Stomach (tissue), 4 donors: ENCODE data around the gene TBC1D20.

Experiments used
- EP300 ChIP-seq: sonication (generic); formaldehyde crosslinking; IDR thresholded peaks from one replicate; pipeline ENCODE4 v1.6.1; 2017; ENCODE audit warnings: antibody characterized with exemption
- POLR2A ChIP-seq, 4 donors: fragments of 450-650 bp; IDR thresholded peaks; one replicate each; pipeline ENCODE4 v1.6.1; 2016; ENCODE audit warnings: antibody characterized with exemption in 4 of 4, control low read depth in 2 of 4, mild to moderate bottlenecking in 1 of 4, moderate library complexity in 1 of 4
- POLR2AphosphoS5 ChIP-seq, 3 donors: sonication (generic); formaldehyde crosslinking; IDR thresholded peaks; one replicate each; pipeline ENCODE4 v1.6.1; 2016; ENCODE audit warnings: antibody characterized with exemption in 3 of 3
- TF ChIP-seq, protein P1 (sequence below), 7 experiments: fragments of 450-650 bp in 4 of 7; fragments of 200-600 bp in 3 of 7; sonication (generic) in 3 of 7; IDR thresholded peaks; one replicate each; pipeline ENCODE4 v1.5.1; 2016 to 2019; ENCODE audit warnings: antibody characterized with exemption in 7 of 7, control low read depth in 2 of 7, mild to moderate bottlenecking in 1 of 7

DNA sequence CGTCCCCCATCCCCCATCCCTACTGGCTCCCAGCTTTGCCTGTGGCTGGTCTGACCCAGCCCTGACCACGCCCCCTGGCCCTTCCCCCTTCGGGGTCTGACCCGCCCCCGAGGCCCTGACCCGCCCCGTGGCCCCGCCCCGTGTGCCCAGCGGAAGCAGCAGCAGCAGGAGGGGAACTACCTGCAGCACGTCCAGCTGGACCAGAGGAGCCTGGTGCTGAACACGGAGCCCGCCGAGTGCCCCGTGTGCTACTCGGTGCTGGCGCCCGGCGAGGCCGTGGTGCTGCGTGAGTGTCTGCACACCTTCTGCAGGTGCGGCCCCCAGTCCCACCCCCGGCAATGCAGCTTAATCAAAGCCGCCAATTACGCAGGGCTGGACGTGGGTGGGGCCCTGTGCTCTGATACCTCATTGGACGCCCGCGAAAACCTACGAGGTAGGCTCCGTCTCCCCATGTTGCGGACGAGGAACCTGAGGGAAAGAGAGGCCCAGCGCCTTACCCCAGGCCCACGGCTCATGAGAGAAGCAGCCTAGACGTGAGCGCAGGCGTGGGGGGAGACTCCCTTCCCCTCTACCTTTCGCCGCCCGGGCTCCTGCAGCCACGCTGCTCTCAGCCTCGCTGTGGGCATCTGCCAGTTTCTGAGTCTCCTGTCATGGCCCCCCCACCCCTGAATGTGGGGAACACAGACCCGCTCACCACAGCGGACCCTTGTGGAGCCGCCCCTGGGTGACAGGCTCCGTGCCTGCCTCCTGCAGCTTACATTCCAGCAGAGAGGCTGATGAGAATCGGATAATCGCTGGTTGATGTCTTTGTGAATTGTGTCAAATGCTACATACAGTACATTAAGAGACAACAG, 41.4 kb downstream of the TBC1D20 start:
- TF ChIP-seq, protein P1, sequence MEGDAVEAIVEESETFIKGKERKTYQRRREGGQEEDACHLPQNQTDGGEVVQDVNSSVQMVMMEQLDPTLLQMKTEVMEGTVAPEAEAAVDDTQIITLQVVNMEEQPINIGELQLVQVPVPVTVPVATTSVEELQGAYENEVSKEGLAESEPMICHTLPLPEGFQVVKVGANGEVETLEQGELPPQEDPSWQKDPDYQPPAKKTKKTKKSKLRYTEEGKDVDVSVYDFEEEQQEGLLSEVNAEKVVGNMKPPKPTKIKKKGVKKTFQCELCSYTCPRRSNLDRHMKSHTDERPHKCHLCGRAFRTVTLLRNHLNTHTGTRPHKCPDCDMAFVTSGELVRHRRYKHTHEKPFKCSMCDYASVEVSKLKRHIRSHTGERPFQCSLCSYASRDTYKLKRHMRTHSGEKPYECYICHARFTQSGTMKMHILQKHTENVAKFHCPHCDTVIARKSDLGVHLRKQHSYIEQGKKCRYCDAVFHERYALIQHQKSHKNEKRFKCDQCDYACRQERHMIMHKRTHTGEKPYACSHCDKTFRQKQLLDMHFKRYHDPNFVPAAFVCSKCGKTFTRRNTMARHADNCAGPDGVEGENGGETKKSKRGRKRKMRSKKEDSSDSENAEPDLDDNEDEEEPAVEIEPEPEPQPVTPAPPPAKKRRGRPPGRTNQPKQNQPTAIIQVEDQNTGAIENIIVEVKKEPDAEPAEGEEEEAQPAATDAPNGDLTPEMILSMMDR (IDR thresholded peaks at IDR 0.05): no peak
- TF ChIP-seq POLR2A (IDR thresholded peaks at IDR 0.05) (no peak), POLR2AphosphoS5 (IDR thresholded peaks at IDR 0.05) (no peak), EP300 (no peak)
